Measurements from ENCODE around the gene ASGR2.
"Not testable (repeated sequence)": the region's sequence is repeated elsewhere in the genome, so short reads cannot be mapped to it uniquely, and the experiment has no call there.

ASGR2 gene

DNA sequence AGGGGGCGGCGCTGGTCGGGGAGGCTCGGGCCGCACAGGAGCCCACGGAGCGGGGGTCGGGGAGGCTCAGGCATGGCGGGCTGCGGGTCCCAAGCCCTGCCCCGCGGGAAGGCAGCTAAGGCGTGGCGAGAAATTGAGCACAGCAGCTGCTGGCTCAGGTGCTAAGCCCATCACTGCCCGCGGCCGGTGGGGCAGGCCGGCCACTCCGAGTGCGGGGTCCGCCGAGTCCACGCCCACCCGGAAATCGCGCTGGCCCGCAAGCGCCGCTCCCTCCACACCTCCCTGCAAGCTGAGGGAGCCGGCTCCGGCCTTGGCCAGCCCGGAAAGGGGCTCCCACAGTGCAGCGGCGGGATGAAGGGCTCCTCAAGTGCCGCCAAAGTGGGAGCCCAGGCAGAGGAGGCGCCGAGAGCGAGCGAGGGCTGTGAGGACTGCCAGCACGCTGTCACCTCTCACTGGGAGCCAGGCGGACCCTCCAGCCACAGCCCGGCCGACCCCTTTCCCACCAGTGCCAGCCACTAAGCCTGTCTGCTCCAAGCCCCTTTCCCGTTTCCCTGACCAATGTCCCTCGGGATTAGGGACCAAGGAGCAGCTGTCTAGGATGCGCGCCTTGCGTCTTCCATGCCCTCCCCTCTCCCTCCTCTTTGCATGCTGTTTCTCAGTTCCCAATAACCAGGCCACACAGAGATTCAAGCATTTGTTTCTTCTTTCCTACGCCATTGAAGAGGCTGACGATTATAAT, 13.8 kb downstream of the ASGR2 start:
- not testable (repeated sequence) for DNase-seq (ENCODE audit: low spot score)

DNA sequence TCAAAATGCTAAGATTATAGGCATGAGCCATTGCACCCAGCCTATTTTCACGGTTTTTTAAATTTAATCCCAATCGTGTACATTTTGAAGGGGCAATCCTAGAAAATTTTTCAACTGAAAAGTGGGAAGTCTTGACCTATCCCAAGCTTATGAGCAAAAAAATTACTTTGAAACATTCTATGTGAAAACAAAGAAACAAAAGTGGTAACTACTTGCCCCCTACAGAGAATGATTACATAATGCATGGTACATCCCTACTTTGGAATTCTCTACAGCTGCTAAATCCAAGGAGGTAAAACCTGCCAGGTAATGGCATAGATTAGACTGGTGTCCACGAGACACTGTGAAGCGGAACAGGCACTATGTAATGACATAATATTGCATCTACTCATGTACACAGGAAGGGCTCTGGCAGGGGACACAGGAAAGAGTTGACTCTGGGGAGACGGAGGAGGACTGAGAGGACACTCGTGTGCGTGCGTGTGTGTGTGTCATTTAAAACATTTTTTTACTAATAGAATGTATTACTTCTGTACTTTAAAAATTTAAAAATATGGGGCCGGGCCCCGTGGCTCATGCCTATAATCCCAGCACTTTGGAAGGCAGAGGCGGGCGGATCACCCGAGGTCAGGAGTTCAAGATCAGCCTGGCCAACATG, 15.7 kb downstream of the ASGR2 start:
- DNase-seq (ENCODE audit: low spot score), result no peak

DNA sequence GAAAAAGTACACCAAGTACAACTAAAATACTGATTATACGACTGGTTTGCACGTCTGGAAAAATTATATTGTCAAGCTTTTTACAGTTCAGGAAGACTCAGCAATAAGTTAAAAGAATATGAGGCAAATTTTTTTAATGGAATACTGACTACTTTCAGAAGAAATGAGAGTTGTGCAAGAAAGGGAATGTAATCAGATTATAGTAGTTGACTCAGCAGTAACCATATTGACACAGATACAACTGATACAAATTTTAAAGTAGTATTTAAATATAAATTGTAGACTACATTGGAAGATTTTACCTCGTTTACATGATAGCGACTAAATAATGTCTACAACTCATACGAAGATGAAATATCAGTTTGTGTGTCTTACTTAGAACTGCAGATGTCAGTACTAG, 16.7 kb downstream of the ASGR2 start:
- DNase-seq (ENCODE audit: low spot score), result no peak

DNA sequence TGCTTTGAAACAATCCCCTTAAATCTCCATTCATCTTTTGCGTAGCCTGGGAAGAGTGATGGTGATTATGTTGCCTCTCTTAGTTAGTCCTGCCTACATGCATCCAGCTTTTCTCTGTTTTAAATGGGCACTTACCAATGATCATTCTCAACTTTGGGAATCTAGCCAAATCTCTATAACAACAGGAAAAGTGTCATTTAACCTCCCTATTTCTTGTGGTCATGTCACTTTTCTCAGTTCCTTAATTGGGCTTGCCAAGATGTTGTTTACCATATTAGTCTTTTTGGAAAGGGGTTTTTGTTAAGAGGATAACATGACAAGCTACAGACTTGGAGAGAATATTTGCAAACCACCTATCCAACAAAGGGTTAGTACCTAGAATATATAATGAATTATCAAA, 19.0 kb downstream of the ASGR2 start:
- DNase-seq (ENCODE audit: low spot score), result no peak

DNA sequence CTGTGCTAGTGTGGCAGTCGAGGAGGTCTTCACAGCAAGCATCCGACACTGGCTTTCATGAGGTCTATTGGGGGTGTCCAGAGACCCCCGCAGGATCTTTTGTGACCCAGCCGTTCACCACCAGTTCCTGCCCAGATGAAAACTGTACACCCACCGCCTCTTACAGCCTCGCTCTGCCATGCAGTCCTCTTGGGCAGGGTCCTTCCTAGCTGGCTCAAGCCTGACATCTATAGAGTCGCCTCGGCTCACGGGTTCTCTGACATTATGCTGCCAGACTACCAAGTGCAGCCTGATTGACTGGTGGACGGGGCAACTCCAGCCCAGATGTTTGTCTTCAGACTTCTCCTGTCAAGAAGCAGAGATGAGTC, 20.0 kb downstream of the ASGR2 start:
- DNase-seq (ENCODE audit: low spot score), result no peak

DNA sequence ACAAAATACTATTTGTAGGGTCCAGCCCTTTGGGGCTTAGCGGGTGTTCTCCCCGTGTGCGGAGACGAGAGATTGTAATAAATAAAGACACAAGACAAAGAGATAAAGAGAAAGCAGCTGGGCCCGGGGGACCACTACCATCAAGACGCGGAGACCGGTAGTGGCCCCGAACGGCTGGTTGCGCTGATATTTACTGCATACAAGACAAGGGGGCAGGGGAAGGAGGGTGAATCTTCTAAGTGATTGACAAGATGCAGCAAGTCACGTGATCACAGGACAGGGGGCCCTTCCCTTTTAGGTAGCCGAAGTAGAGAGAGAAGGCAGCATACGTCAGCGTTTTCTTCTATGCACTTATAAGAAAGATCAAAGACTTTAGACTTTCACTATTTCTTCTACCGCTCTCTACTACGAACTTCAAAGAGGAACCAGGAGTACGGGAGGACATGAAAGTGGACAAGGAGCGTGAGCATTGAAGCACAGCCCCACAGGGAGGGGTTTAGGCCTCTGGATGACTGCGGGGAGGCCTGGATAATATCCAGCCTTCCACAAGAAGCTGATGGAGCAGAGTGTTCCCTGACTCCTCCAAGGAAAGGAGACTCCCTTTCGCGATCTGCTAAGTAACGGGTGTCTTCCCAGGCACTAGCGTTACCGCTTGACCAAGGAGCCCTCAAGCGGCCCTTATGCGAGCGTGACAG, 23.2 kb downstream of the ASGR2 start:
- not testable (repeated sequence) for DNase-seq (ENCODE audit: low spot score)

DNA sequence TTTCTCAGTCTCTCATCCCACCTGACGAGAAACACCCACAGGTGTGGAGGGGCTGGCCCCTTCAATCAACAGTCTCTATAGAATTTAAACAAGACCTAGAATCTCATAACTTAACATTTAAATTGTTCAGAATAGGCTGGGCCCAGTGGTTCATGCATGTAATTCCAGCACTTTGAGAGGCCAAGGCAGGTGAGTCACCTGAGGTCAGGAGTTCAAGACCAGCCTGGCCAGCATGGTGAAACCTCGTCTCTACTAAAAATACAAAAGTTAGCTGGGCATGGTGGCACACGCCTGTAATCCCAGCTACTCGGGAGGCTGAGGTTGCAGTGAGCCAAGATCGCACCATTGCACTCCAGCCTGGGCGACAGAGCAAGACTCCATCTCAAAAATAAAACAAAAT, 25.1 kb downstream of the ASGR2 start:
- not testable (repeated sequence) for DNase-seq (ENCODE audit: low spot score)

DNA sequence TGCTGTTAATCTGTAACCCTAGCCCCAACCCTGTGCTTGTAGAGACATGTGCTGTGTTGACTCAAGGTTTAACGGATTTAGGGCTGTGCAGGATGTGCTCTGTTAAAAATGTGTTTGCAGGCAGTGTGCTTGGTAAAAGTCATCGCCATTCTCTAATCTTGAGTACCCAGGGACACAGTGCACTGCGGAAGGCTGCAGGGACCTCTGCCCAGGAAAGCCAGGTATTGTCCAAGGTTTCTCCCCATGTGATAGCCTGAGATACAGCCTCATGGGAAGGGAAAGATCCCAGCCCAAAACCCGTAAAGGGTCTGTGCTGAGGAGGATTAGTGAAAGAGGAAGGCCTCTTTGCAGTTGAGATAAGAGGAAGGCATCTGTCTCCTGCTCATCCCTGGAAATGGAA, 26.2 kb downstream of the ASGR2 start:
- not testable (repeated sequence) for DNase-seq (ENCODE audit: low spot score)

DNA sequence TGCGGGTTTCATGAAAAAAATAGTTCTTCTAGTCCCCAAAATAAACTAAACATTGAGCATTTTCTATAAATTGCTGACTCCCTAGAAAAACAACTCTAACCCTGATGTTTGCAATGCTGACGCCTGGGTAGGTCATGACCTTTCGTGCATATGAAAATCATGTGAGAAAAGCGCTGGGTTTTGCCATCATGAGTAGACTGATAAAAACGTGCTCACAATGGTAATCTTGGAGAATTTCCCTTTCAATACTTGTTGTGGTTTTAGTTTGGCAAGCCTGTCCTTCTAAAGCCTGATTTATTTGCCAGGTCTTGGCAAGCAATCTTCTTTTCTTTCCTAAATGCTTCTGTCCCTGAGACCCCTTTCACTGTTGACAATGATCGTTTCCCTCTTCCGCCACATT, 30.5 kb downstream of the ASGR2 start:
- DNase-seq (ENCODE audit: low spot score), result no peak

DNA sequence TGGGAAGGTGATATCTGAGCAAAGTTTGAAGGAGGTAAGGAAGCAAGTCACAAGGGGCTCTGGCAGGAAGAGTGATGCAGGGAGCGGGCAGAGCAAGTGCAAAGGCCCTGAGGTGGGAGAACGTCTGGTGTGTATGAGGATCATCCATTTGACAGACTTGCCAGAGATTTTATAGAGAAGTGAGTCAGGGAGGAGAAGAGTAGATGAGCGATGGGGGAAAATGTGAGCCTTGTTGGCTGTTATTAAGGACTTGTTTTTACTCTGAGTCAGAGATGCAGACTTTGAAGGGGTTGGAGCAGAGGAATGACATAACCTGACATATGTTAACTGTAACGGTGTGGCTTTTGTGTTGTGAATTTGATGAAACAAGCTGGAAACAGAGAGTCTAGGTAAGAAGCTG, 31.0 kb downstream of the ASGR2 start:
- no peak for DNase-seq (ENCODE audit: low spot score)

DNA sequence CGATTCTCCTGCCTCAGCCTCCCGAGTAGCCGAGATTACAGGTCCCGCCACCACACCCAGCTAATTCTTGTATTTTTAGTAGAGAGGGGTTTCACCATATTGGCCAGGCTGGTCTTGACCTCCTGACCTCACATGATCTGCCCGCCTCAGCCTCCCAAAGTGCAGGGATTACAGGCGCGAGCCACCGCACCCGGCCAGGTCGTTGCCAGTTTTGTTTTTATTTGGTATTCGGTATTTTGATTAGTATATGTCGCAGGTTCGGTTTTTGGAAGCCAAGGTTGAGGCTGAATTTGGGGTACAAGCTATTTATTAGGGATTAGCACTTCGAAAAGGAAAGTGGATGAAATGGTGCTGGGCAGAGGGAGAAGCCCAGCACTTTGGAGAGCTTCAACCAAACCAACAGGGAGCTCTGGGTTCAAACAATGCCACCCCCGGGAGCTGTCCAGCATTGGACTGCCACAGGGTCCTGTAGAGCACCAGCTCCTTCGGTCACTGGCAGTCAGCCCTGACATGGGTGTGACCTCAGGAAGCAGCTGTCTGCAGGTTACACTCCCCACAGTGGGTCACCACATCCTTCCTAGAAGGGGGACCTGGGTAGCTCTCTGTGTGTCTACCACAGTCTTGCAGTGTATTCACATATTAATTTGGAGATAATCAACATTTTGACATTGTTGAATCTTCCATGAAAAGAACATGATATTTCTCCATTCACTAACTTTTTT, 33.1 kb downstream of the ASGR2 start:
- DNase-seq (ENCODE audit: low spot score), result no peak

DNA sequence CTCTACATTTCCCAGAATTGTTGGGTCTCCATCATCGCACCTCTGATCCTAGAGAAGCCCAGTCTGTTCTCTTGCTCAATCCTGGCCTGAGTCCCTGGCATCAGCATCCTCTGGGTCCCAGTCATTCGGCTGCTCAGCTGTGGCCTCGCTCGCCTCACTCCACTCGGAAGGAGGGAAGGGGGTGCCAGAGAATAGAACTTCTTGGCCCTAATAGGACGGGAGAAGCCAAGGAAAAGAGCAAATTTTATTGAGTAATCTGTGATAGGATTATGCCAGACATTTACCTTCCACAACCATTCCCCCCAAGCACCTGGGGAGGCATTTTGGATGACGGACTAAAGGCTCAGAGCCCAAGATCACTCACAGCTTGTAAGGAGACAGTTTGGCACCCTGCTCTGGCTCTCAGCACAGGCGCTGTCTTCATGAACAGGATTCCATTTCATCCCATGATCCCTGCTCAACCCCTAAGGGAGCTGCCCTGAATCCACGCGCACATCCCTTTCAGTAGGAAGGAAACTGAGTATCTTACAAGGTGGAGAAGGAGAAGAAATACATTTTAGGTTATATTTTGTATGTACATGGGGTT, 34.1 kb downstream of the ASGR2 start:
- no peak for DNase-seq (ENCODE audit: low spot score)

DNA sequence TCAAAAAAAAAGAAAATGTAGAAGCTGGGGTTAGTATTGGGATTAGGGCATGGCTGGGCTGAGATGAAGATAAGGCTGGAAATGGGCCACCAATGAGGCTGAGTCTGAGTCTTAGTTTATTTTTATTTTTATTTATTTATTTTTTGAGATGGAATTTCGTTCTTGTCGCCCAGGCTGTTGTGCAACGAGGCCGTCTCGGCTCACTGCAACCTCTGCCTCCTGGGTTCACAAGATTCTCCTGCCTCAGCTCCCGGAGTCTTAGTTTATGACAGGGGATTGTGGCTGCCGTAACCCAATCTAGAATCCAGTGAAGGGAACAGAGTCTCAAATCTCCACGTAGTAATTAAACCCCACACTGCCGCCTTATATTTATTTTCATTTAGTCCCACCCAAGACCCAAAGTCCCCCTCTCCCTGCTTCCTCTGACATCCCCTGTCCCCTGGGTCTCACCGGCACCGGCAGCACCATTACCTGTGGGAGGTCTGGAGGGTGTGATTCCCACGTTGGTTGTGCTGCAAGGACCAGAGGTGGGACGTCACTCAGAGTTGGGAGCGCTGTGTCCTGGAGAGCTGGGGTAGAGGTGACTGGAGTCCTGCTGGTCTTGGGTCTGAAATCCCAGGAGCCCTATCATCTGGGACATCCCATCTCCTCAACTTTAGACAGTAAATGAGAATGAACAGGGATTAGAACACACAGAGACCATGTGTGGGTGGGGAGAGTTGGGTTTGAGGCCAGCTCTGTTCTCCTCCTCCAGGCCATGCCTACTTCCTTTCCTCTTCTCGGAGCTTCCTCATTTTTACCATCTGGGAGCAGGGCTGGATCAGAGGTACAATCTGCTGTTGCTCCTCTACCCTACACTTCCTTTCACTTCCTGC, 34.8 kb downstream of the ASGR2 start, which contains the start of gene CLEC10A:
CLEC10A (minus strand) TSS at position 671 of the 875 bp plus-strand sequence. CDS start 1,439 bp downstream, outside the sequence.
- DNase-seq (ENCODE audit: low spot score), result no peak

DNA sequence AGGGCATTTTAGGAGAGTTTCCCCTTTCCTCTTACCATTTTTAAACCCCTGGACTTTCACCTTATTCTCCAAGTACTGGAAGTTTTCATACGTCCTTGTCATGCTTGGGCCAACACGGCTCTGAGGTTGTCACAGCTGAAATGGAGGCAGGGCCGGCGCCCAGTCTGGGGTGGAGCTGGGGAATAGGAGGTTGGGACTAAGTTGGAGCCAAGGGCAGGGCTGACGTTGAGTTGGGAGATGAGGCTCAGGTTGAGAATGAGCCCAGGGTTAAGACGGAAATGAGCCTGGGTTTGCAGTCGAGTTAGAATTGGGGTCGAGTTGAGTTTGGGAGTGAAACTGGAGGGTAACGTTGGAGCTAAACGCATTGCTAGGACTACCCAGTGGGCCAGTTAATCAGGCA, 35.9 kb downstream of the ASGR2 start:
- no peak for DNase-seq (ENCODE audit: low spot score)

DNA sequence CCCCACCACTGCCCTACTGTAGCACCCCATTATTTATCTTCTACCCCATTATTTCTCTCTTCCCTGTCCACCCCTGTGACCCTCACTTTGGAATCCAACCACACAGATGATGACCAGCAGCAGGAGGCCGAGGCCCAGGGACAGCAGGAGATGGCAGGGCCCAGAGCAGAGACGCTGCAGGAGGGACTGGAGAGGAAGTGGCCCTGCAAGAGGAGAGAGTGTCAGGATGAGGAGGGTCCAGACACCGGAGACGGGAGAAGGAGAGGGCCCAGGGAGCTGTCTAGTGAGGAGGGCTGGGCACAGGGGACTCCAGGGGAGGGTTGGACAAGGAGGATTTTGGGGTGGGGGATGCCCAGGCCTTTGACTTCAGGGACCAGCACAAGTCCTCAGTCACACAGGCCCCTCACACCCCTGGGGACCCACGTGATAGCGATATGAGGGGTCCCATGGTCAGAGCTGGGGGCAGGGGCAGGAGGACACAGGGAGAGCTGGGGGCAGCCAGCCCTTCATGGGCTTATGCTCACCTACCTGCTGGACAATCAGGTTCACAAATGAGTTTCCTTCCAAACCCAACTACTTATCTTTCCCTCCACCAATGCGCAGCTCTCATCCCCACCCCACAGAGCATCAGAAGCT, 36.6 kb downstream of the ASGR2 start:
- DNase-seq (ENCODE audit: low spot score), result no peak

DNA sequence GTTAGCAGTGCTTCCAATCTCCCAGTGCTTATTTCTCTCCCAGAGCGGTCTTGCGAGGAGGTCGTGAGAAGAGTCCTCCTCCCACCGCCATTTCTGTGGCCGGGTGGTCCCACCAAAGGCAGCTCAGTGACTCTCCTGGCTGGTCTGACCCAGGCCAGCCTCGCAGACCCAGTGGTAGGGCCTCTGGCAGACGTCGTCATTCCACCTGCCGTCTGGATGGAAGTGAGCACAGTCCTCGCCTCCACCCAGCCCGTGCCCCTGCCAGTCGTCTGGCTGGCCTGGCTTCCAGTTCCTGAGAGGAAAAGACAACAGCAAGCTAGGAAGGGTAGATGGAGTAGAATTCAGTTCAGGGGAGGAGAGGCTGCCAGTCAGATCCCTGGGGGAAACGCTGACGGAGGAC, 39.7 kb downstream of the ASGR2 start:
- DNase-seq (ENCODE audit: low spot score), result no peak

DNA sequence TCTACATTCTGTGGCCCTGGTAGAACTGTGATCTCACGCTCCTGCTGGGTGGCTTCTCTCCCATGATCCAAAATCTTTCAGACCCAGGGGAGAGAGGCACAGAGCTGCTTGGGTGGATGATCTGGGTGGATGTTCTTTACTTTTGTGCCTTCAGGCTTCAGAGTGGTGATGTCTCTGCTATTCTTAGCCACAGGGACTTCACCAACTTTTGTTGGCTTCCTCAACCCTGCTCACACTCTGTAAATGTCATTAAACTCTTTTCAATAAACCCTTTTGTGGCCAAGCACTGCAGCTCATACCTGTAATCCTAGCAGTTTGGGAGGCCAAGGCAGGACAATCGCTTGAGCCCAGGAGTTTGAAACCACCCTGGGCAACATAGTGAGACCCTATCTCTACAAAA, 42.2 kb downstream of the ASGR2 start:
- no peak for DNase-seq (ENCODE audit: low spot score)

DNA sequence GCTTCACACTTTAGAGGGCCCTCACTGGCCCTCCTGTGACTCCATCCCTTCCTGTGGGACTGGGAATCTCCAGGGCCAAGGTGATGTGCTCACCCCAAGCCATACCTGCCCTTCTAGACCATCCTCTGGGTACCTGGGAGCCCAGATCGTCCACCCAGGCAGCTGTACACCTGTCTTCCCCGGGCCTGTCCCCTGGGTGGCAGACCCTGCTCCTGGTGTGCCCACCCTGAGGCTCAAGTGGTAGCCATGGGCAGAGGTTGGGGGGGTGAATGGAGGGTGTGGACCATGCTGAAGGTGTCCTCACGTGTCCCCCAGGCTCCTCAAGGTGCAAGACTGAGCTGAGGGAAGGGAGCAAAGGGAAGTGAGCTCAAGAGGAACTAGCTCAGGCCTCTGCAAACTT, 43.9 kb downstream of the ASGR2 start:
- DNase-seq (ENCODE audit: low spot score), result no peak

DNA sequence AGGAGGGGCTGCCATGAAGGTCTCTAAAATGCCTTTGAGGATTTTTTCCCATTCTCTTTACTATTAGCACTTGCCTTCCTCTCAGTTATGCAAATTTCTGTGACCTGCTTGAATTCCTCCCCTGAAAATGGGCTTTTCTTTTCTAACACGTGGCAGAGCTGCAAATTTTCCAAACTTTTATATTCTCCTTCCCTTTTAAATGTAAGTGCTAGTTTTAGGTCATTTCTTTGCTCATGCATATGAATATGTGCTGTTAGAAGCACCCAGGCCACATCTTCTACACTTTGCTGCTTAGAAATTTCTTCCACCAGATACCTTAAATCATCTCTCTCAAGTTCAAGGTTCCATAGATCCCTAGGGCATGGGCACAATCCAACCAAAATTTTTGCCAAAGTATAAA, 46.4 kb downstream of the ASGR2 start:
- DNase-seq (ENCODE audit: low spot score), result no peak

DNA sequence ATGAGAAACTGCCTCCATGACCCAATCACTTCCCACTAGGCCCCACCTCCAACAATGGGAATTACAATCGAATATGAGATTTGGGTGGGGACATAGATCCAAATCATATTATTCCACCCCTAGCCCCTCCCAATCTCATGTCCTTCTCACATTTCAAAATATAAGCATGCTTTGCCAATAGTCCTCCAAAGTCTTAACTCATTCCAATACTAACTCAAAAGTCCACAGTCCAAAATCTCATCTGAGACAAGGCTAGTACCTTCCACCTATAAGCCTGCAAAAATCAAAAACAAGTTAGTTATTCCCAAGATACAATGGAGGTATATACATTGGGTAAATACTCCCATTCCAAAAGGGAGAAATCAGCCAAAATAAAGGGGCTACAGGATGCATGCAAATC, 47.4 kb downstream of the ASGR2 start:
- no peak for DNase-seq (ENCODE audit: low spot score)

Measured in SK-N-DZ (cell line).